Posterior cingulate gyrus (tissue), 11 donors: ENCODE data around the gene TNFRSF13B.

Experiments
- DNase-seq, 10 donors: peaks; one replicate each; pipeline versions ENCODE4 v3.0.0 to v3.0.0-alpha.2; 2020 to 2021; ENCODE audit warnings: mixed read lengths in 3 of 10
- intact Hi-C: fragments of 100-400 bp; cut with DNase I; formaldehyde crosslinking; loops from one replicate; pipeline ENCODE4 v1.15.1; 2023

The TNFRSF13B gene

GRCh38 chr17:16942141-16943031 is 29.5 kb downstream of the TNFRSF13B start:
- DNase-seq = peak in 3 of 10 donors; percentile 5 to 52 (median 31)
- intact Hi-C loops = no loop called here

DNA sequence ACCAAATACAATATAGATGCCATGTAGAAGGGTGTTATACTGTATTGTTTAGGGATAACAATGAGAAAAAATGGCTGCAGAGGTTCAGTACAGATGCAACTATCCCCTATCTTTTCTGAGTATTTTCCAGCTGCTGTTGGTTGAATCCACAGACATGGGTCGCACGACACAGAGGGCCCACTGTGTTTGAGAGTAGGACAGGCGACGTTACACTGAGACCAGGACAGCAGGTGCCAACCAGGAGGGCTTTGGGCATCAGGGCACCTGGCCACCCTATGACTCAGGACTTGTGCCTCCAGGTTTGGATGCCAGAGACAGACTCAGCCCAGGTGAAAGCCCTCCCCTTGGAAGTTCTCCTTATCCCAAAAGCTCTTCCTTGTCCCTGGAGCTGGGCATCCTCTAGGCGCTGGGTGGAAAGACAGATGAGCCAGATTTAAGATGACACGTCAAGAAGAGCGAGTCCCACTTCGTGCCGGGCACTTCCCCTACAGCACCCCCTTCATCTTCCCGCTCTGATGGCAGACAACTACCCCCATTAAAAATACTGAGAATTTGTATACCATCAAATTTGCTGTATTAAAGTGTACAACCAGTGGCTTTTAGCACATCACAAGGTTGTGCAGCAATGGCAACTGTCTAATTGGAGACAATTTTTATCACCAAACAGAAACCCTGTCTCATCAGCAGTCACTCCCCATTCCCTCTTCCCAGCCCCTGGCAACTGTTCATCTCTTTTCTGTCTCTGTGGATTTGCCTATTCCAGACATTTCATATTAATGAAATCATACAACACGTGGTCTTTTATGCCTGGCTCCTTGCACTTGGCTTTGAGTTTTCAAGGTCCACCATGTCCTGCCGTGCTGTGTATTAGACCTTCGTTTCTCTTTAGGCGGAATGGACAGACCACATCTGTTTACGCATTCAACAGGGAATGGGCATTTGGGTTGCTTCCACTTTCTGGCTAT is 30.6 kb downstream of the TNFRSF13B start:
- intact Hi-C loops = no loop called here
- peak in 3 of 10 donors; percentile 7 to 51 (median 50) for DNase-seq

GRCh38 chr17:16940116-16940881 is 31.6 kb downstream of the TNFRSF13B start:
- DNase-seq = peak in 3 of 10 donors; percentile 14 to 78 (median 52)

DNA sequence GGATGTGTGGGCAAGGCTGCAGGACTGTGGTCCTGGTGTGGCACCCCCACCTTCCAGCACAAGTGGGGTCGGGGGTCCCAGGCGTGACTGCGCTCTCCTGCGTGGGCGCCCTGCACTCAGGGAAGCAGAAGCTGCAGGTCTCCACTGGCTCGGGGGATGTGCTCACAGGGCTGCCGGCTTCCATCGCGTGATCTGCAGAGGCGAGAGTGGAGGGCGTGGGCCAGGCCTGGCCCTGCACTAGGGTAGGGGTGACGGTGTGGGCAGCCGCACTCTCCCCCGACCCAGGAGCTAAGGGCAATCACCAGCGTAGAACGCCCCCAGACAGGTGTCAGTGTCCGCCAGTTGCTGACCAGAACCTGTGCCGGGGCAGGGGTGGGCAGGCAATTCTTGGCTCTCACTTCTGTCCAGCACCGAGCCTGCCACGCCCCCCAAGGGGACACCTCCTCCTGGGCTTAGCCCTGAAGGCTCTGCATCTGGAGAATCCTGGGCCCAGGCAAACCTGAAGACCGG is 32.3 kb downstream of the TNFRSF13B start:
- DNase-seq = peak in 4 of 10 donors; percentile 9 to 72 (median 54)
- intact Hi-C loops = no loop called here

More at GRCh38 chr17:16940116-16940881, 31.6 kb downstream of the TNFRSF13B start:
- intact Hi-C loops = no loop called here

- DNase-seq = no peak
- intact Hi-C loops = no loop called here
These were observed 32.7 kb downstream of the TNFRSF13B start for GRCh38 chr17:16939208-16939576.

- intact Hi-C loops = no loop called here
- peak in 2 of 10 donors; percentile 13 to 59 for DNase-seq
These were observed 33.3 kb downstream of the TNFRSF13B start for GRCh38 chr17:16938496-16939207.

GRCh38 chr17:16938031-16938430 is 33.9 kb downstream of the TNFRSF13B start:
- DNase-seq = peak in 3 of 10 donors; percentile 9 to 44 (median 41)
- intact Hi-C loops = no loop called here

GRCh38 chr17:16937431-16937830 is 34.5 kb downstream of the TNFRSF13B start:
- intact Hi-C loops = no loop called here
- peak in 3 of 10 donors; percentile 9 to 72 (median 52) for DNase-seq

DNA sequence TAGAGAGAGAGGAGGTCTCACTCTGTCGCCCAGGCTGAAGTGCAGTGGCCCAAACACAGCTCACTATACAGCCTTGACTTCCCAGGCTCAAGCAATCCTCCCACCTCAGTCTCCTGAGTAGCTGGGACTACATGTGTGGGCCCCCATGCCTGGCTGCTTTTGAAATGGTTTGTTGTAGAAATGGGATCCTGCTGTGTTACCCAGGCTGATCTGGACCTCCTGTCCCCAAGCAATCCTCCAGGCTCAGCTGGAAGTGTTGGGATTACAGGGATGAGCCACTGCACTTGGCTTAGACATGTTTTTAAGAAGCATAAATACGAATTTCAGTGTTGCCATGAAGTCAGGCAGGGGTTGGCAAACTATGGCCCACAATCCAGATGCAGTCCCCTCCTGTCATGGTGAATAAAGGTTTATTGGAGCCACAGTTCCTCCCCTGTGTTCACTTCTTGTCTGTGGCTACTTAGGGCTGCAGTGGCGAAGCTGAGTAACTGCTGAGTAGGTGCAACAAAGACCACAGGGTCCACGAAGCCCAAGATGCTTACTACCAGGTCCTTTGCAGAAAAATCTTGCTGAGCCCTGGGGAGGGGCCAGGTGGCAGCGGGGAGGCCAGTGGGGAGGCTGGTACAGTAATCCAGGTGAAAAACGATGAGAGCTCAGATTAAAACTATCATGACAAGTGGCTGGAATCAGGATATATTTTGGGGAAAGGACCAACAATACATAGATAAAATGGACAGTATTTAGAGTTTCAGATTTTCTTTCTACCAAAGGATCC is 35.2 kb downstream of the TNFRSF13B start:
- intact Hi-C loops = no loop called here
- peak in 2 of 10 donors; percentile 22 to 23 for DNase-seq

DNA sequence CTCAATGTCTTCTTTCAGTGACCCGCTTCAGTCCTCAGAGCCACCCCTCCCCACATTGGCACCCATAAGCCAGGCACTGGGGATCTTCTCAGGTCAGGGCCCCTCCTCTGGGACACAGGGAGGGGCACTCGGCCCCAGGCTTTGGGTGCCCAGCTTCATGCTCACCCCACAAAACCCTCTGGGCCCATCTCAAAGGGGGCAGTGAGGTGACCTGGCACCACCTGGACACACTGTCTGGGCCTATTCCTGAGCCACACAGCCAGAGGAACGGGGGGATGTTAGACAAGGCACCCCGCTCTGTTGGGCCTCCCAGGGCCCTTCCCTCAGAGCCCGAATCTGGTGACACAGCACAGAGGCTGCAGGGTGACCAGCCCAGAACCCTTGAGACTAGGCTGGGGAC is 36.1 kb downstream of the TNFRSF13B start:
- intact Hi-C loops = no loop called here
- DNase-seq = peak in 3 of 10 donors; percentile 11 to 68 (median 30)

DNA sequence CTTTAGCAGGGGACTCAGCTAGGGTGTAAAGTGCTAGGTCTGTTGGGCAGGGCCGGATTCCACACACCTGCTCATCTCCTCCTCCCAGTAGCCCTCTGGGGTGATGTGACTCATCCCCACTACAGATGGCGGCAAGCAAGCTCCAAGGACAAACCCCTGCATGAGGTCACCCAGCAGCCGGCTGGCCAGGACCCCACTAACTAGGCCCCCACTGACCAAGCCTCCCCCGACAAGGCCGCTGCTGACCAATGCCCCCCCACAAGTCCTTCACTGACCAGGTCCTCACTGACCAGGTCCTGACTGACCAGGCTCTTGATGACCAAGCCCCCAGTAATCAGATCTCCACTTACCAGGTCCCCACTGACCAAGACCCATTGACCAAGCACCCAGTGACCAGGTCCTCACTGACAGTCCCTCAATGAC is 36.7 kb downstream of the TNFRSF13B start:
- peak in 1 of 10 donors; percentile 55 for DNase-seq
- intact Hi-C loops = no loop called here

GRCh38 chr17:16934836-16935235 is 37.1 kb downstream of the TNFRSF13B start:
- intact Hi-C loops = no loop called here
- peak in 2 of 10 donors; percentile 4 to 78 for DNase-seq

GRCh38 chr17:16934133-16934795 is 37.7 kb downstream of the TNFRSF13B start:
- DNase-seq = peak in 4 of 10 donors; percentile 1 to 59 (median 50)
- intact Hi-C loops = no loop called here

GRCh38 chr17:16933317-16934132 is 38.4 kb downstream of the TNFRSF13B start:
- DNase-seq = peak in 3 of 10 donors; percentile 19 to 66 (median 43)
- intact Hi-C loops = no loop called here

GRCh38 chr17:16932611-16933010 is 39.3 kb downstream of the TNFRSF13B start:
- peak in 2 of 10 donors; percentile 49 to 62 for DNase-seq
- intact Hi-C loops = no loop called here

GRCh38 chr17:16932156-16932555 is 39.8 kb downstream of the TNFRSF13B start:
- peak in 3 of 10 donors; percentile 52 to 63 (median 52) for DNase-seq
- intact Hi-C loops = no loop called here
